Measurements from ENCODE around the gene SH2D4B.

DNA sequence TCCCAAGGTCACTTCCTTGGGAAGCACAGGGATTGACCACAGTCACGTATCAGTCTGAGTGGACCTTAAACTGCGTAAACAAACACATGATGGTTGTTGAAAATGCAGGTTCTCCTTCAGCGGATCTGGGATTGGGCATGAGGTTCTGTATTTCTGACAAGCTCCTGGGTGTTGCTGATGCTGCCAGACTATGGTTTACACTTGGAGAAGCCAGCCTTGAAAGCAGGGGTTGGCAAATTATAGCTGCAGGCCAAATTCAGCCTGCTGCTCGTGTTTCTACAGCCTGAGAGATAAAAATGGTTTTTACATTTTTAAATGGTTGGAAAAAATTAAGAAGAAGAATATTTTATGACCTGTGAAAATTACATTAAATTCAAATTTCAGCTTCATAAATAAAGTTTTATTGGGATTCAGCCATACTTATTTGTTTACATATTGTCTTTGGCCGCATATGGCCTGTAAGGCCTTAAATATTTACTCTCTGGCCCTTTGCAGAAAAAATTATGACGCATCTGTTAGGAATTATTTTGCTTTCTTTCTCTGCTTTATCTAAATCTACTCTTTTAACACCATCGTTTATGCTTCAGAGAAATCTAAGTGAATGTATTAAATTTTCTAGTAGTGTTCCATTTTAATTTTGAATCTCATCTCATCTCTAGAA is 109.6 kb downstream of the SH2D4B start:
- TF ChIP-seq, protein P1, sequence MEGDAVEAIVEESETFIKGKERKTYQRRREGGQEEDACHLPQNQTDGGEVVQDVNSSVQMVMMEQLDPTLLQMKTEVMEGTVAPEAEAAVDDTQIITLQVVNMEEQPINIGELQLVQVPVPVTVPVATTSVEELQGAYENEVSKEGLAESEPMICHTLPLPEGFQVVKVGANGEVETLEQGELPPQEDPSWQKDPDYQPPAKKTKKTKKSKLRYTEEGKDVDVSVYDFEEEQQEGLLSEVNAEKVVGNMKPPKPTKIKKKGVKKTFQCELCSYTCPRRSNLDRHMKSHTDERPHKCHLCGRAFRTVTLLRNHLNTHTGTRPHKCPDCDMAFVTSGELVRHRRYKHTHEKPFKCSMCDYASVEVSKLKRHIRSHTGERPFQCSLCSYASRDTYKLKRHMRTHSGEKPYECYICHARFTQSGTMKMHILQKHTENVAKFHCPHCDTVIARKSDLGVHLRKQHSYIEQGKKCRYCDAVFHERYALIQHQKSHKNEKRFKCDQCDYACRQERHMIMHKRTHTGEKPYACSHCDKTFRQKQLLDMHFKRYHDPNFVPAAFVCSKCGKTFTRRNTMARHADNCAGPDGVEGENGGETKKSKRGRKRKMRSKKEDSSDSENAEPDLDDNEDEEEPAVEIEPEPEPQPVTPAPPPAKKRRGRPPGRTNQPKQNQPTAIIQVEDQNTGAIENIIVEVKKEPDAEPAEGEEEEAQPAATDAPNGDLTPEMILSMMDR (IDR thresholded peaks at IDR 0.05) = no peak
- TF ChIP-seq POLR2A (IDR thresholded peaks at IDR 0.05) = no peak
